Measurements from ENCODE around the gene ING5. TPM values are rescaled to one million over a fixed set of nuclear protein-coding genes. Genes with fewer than 3 reads are reported as not detected.

Gene ING5
- polyA plus RNA-seq, 12 donors = 17.0 to 37.0 (median 23.5) TPM; not detected in 1

DNA sequence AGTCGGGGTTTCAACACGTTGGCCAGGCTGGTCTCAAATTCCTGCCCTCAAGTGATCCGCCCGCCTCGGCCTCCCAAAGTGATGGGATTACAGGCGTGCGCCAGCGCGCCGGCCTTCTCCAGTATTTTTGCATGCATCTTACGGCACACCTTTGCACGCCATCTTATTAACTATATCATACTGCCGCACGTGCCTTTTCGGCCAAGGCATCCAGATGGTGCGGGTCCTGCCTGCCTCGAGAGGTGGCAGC, 765 bp upstream of the ING5 start:
- no peak for DNase-seq

DNA sequence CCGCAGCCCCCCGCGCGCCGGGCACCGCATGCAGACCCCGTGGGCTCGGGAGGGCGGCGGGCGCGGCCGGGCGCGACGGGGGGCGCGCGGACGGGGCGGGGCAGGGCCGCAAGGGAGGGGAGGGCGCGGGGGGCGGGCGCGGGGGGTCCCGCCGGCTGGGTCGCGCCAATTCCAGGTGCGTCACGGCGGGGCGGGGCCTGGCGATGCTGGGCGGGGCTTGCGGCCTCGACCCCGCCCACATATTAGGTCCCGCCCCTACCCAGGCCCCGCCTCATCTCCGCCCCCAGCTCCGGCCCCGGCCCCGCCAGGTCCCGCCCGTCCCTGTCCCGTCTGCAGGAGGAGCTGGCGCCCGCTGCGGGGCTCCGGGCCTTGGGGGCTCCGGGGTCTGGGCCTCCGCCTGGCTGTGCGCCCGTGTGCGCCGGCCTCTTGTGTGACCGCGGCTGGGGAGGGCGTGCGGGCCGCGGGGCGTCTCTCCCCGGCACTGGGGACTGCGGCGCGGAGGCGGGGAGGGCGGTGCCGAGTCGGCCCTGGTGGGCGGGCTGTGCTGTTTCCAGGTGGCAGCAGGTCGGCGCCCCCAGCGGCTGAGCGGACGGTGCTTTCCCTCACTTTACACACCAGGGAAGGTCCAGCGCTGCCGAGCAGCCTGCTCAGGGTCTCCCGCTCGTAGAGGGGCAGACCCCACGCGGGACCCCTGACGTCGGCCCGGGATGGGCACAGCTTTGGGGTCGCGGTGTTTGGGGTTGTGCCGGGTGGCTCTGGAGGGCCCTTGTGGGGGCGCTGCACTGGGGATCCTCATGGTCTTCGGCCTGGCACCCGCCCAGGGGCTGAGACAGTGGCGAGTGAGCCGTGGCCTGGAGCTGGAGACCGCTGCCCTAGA, 554 bp downstream of the ING5 start:
- DNase-seq = peak; percentile 79

DNA sequence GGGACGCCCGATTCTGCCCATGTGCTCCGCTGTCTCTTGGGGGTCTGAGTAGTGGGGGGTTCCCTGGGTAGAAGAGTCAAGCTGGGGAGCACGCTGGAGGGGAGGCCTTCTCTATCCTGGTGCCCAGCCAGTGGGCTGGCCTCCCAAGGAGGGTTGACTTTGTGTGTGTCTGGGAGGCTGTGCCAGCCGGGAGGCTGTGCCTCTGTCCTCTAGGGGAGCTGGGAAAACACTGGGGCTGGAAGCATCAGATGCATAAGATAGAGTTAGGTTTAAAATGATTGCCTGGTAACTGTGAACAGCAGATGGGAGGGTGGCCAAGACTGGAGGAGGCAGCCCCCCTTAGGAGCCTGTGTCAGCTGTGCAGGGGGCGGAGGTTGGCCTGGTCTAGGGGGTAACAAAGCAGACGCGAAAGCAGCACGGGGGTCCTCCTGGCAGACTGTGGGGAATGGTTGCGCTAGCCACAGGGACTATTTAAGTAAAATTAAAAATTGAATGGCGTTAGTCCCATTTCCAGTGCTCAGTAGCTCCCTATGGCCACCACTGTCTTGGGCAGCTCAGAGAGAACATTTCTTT, 1.3 kb downstream of the ING5 start:
- DNase-seq = peak; percentile 20

DNA sequence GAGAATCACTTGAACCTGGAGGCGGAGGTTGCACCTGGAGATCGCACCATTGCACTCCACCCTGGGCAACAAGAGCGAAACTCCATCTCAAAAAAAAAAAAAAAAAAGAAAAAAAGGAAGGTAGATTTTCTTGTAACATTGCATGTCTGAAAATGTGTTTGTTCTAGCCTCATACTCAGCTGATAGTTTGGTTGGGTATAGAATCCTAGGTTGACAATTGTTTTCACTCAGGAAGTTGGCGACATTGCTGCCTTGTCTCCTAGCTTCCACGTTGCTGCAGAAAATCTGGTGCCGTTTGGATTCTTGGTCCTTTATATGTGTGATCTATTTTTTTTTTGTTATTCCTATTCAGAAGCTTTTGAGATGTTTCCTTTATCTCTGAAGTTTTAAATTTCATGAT, 4.7 kb downstream of the ING5 start:
- no peak for DNase-seq

DNA sequence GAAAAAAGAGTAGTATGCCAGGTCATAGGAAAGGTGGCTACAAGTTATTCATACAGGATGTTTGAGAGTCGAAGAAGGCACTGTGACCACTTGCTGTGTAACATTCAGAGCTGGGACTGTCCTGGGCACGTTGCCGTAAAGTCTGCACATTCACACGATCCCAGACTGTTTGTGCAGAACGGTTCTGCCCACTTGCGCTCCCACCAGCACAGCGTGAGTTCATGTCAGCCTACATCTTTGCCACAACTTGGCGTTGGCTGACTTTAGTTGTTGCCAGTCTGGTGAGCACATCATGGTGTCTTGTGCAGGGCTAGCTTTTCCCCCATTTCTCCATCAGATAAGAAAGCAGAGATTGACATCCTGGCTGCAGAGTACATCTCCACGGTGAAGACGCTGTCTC, 7.0 kb downstream of the ING5 start:
- DNase-seq = no peak

DNA sequence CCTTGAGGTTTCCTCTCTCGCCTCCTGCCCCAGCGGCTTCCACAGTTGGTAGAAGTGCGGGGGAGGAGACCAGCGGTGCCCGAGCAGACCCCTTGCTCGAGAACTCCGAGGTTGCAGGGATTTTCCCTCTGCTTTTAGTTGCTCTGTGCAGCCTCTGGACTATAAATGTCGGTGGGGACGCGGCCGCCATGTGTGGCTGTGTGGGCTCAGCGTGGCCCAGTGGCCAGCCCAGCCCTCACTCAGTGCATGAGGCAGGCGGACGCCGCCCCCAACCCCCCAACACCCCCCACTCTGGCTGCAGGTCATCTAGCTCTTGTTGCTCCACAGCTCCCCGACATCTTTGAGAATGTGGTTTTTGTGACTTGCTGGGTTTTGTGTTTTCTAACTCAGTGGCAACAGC, 17.3 kb downstream of the ING5 start:
- no peak for DNase-seq

DNA sequence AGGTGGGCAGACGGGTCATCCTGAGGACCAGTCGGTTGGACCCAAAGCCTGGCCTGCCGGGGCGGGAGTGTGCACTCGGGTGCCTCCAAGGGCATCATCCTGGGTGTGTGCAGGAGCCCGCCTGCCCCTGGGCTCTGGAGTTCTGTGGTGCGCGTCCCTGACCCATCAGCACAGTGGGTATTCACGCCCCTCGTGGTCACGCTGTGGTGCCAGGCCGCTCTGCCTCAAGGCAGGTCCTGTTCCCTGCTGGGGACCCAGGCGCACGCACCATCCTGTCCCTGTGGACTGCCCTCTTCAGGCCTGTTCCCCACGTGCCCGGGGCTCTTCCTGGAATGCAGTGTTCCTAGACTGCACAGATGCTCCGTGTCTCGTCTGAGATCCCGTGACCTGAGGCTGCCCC, 18.3 kb downstream of the ING5 start:
- DNase-seq = no peak

DNA sequence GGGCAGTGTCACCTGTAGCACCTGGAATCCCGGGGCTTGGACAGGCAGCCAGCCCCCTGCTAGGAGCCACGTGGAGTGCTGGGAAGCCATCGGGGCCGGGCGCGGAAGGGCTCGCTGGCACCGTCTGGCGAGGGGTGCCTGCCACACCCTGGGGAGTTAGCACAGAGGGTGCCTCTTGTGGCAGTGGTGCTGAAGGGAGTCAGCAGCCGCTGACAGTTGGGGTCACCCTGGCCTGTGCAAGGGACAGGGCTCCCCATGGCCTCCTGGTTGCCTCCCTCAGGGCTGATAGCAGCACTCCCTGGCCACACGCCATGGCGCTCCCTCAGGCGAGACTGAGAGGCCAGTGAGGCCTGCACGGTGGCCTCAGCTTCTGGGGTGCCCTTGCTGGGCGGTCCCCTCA, 18.7 kb downstream of the ING5 start:
- DNase-seq = no peak

DNA sequence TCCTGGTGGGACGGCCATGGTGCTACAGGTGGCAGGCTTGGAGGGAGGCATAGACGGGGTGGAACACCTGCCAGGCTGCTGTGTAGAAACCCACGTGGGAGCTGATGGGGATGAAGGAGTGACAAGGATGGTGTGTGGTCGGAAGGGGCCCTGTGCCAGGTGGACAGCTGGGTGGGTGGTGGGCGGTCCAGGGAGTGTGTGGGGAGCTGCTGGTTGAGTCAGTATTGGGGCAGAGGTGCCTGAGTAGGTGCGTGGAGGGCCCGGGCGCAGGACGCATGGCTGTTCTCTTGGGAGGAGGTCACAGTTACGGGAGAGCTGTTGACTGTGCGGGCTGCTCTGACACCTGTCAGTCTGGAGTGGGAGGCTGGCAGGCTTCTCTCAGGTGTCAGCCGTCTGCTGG, 20.0 kb downstream of the ING5 start:
- no peak for DNase-seq

DNA sequence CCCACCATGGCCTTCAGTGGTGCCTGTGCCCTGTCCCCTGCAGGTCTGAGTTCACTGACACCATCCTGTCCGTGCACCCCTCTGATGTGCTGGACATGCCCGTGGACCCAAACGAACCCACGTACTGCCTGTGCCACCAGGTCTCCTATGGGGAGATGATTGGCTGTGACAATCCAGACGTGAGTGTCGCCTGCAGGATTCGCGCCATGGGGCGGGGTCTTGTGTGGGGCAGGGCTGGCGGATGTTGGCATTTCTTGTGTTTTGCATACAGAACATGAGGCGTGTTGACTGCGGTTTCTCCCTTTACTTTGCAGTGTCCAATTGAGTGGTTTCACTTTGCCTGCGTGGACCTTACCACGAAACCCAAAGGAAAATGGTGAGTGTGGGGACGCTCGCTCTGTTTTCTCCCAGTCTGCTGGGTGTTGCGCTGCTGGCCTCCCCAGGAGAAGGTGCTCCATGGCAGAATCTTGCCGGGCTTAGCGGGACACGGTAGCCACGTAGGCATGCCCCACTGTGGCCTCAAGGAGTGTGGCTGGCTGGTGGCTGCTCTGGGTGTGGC, 21.1 kb downstream of the ING5 start:
- DNase-seq = no peak

DNA sequence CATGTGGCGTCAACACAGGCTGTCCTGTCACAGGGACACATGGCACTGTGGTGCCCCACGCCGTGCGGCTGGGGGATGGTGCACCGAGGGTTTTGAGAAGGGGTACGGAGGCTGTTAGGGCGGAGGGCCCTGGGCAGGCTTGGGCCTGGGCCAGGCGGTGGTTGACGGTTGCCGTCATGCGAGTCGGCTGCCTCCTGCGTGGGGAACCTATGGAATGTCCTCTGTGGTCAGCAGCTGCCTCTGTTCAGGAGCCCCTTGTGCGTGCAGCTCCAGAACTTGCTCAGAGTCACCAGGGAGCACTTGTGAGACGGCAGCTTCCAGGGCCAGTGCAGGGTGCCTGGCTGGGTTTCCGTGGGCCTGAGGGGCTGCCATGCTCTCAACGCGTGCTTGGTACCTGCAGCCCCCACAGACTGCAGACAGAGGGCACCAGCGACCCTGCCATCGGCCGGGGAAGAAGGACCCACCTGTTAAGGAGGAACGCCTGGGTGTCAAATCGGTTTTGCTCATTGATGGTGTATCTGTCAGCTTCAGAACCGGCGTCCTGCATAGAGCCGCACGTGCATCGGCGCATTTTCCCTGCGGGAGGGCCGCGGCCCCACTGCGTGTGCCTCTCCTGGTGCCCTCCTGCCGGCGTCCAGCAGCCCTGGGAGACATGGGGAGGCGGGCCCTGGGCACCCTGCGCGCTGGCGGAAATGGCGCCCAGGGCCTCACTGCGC, 22.6 kb downstream of the ING5 start:
- DNase-seq = no peak

DNA sequence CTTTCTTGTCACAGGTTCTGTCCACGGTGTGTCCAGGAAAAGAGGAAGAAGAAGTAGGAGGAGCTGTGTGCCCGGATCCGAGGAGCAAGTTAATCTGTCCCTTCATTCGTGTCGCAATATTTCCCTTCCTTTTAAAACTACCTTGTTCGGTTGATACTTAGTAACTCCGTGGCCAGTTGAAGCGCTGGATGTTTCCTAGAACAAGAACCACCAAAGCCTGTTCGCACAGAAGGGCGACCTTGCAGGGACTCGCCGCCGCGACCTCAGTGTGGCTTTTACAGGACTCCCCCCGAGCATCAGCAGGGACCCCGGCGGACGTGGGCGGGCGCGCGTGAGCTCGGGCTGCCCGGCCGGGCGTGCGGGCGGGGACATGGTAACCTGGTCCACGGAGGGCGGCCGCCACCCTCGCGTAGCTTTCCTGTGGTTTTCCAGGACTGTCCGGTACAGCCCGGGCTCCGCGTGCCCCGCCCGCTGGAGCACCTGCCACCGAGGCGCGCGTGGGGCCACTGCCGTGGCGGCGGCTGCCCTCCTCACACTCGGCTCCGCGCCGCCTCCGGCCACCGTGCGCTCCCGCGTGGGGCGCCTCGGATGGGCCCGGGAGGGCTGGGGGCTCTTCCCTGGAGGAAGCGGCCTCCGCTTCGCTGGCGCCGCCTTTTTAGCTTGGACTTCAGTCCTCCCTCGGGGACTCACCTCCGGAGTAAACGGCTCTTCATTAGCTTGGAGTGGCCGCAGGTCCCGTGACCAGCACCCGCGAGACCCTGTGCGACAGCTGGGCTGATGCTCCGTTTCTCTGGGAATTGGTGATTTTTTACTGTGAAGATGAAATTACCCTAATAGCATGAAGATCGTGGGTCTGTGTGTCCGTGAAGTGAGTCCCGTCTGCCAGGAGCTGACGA, 23.4 kb downstream of the ING5 start:
- no peak for DNase-seq

DNA sequence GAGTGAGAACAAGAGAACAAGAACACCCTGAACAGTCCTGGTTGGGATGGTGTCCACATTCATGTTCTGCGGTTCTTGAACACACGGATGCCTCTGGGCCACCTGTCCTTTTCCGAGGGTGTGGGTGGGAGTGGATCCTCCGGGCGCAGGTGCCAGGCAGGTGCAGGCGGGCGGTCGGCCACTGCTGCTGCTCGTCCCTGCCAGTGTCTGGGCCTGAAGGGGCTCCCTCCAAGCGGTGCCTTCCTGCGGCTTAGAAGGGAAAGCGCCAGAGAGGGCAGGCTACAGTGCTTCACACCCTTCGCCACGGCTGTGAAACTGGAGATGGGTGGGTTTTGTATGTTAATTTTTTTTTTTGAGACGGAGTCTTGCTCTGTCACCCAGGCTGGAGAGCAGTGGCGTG, 24.6 kb downstream of the ING5 start:
- no peak for DNase-seq

DNA sequence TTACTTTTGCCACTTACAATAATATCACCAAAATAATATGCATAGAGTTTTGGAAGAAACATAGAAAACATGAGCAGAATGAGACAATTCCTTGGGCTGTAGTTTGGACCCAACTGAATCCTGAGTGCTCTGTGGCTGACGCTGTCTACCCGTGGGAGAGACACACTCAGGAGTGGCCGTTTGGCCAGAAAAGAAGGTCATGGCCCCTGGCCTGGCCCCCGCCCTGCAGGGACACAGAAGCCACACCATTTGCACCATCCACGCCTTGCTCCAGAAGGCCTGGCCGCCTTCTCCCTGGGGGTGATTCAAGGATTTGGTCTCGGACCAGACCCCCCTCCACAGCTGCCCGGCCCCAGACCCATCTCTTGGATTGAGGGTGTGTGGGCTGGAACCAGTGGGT, 26.2 kb downstream of the ING5 start:
- DNase-seq = no peak

DNA sequence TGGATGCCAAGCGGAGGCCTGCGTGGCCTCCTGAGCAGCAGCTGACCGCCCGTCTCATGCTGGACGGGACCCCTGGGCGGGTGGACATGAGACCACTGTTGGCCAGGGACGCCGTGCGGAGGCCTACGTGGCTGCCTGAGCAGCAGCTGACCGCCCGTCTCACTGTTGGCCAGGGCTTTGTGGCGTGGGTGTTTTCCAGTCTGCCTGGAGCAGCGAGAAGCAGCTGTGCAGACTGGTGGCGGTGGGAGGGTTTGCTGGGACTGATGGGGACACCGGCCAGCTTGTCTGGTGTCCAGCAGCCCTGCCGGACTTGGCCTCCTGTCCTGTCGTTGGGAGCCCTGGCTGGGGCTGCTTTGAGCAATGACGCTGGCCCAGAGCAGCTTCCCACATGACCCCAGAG, 26.8 kb downstream of the ING5 start:
- DNase-seq = peak; percentile 51

DNA sequence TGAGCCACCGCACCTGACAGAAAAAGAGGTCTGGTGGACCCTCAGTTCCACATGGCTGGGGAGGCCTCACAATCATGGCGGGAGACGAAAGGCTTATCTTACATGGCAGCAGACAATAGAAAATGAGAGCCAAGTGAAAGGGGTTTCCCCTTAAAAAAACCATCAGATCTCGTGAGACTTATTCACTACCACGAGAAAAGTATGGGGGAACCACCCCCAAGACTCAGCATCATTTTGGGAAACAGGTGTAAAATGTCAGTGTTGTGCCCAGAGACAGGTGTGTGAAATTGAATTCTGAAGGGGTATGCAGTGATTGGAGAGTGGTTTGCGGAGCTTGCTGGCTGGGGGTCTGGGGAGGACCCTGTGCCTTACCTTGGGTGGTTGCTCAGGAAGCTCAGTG, 28.0 kb downstream of the ING5 start:
- no peak for DNase-seq

DNA sequence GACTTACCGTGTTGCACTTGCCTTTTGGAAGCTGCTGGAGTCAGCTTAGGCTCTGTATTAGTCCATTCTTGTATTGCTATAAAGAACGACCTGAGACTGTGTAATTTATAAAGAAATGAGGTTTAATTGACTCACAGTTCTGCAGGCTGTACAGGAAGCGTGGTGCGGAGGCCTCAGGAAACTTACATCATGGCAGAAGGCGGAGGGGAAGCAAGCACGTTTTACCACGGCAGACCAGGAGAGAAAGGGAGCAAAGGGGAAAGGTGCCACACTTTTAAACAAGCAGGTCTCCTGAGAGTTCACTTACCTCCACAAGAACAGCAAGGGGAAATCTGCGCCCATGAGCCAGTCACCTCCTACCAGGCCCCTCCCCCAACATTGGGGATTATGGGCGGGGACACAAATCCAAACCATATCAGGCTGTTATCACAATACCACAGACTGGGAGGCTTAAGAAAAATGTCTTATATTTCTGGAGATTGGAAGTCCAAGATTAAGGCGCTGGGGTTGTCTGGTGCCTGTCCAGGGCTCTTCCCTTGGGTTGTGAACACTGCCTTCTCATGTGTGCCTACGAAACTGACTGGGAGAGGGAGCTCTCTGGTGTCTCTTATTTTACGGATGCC, 28.9 kb downstream of the ING5 start:
- DNase-seq = no peak

DNA sequence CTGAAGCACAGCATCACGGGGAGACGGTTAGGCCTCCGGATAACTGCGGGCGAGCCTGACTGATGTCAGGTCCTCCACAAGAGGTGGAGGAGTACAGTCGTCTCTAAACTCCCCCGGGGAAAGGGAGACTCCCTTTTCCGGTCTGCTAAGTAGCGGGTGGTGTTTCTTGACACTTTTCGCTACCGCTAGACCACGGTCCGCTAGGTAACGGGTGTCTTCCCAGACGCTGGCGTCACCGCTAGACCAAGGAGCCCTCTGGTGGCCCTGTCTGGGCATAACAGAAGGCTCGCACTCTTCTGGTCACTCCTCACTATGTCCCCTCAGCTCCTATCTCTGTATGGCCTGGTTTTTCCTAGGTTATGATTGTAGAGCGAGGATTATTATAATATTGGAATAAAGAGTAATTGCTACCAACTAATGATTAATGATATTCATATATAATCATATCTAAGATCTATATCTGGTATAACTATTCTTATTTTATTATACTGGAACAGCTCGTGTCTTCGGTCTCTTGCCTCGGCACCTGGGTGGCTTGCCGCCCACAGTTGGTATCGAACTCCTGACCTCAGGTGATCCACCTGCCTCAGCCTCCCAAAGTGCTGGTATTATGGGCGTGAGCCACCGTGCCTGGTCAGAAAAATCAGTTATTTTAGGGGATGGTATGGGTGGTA, 30.8 kb downstream of the ING5 start:
- peak; percentile 31 for DNase-seq

DNA sequence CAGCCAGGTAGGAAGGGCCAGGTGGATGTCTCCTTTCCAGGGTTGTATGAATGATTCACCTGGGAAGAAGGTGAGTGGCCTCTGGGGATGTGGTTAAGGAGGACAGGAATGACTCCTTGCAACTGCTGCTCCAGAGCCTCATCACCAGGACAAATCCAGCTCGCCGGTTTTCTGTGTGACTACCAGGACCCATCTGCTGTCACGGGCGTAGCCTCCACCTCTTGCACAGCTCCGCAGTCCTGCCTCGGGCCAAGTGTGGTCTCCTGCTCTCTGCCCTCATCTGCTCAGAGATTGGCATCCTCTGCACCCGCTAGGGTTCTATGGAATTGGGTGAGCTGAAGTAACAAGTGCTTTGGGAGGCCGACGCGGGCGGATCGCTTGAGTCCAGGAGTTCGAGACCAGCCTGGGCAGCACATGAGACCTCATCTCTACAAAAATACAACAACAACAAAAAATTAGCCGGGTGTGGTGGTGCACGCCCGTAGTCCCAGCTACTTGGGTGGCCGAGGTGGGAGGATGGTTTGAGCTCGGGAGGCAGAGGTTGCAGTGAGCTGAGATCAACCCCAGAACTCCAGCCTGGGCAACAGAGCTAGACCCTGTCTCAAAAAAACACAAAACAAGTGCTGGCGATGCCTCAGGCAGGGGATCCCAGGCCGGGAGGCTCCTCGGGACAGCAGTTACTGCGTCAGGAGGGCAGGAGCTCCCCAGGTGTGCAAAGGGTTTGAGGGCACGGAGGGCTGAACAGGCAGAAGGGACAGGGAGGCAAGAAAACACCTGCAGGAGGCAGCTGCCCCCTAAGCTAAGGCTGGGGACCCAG, 31.8 kb downstream of the ING5 start:
- no peak for DNase-seq

DNA sequence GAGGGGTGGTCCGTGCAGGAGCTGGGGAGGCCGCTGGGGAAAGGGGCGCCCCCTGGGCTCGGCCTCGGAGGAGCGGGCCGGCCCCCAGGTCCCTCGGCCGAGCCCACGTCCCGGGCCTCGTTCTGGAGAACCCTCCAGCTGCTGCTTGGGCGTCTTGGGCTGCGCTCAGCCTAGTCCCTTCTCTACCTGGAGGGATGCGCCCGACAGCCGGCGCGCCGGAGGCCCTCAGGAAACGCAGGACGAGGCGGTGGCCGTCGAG, 32.3 kb downstream of the ING5 start:
- DNase-seq = no peak
